K562 (cell line): ENCODE measurements around the gene PUSL1. TPM values are rescaled to one million over a fixed set of nuclear protein-coding genes. Genes with fewer than 3 reads are reported as not detected.

Experiments
- ATF3 ChIP-seq, 2 experiments: fragments of 450-650 bp in 1 of 2; sonication (generic) in 1 of 2; formaldehyde crosslinking in 1 of 2; IDR thresholded peaks in 1 of 2; conservative IDR thresholded peaks in 1 of 2; 2 replicates each; pipeline versions ENCODE4 v1.6.1 to v1.8.1; 2016 to 2023; ENCODE audit warnings: mild to moderate bottlenecking in 2 of 2, moderate library complexity in 2 of 2, inconsistent platforms in 1 of 2, missing genetic modification reagents in 1 of 2
- CBX1 ChIP-seq: sonication (generic); IDR thresholded peaks from 2 replicates; pipeline ENCODE4 v1.6.1; 2016; ENCODE audit warnings: antibody characterized with exemption, low read depth, mild to moderate bottlenecking
- DACH1 ChIP-seq: fragments of 450-650 bp; IDR thresholded peaks from 2 replicates; pipeline ENCODE4 v1.6.1; 2018; ENCODE audit not compliant: partially characterized antibody
- HEY1 ChIP-seq: fragments of 250-450 bp; sonication (Bioruptor Pico); IDR thresholded peaks from 2 replicates; pipeline ENCODE4 v1.5.0; 2020; ENCODE audit warnings: mild to moderate bottlenecking, moderate library complexity, borderline replicate concordance
- HMG20B ChIP-seq: fragments of 250-450 bp; sonication (Bioruptor Pico); IDR thresholded peaks from 2 replicates; pipeline ENCODE4 v1.5.0; 2021; ENCODE audit warnings: mild to moderate bottlenecking
- IFI16 ChIP-seq: fragments of 250-450 bp; sonication (Bioruptor Pico); IDR thresholded peaks from 2 replicates; pipeline ENCODE4 v2.1.2; 2022; ENCODE audit warnings: mild to moderate bottlenecking, inconsistent platforms
- JUN ChIP-seq, 2 experiments: sonication (generic) in 1 of 2; formaldehyde crosslinking in 1 of 2; IDR thresholded peaks; 2 replicates each; pipeline versions ENCODE4 v1.6.1 to v1.8.0; 2012 to 2022; ENCODE audit warnings: borderline replicate concordance in 2 of 2, mild to moderate bottlenecking in 2 of 2, improper control_type of control experiment in 1 of 2, low read depth in 1 of 2, low read length in 1 of 2, missing genetic modification reagents in 1 of 2
- LEF1 ChIP-seq: fragments of 450-650 bp; IDR thresholded peaks from 2 replicates; pipeline ENCODE4 v1.6.1; 2016; ENCODE audit warnings: mild to moderate bottlenecking
- MAFF ChIP-seq: IDR thresholded peaks from 2 replicates; pipeline ENCODE4 v1.6.1; 2012; ENCODE audit warnings: low read length, improper control_type of control experiment
- NFE2 ChIP-seq: IDR thresholded peaks from 2 replicates; pipeline ENCODE4 v1.6.1; 2014; ENCODE audit warnings: antibody characterized with exemption, low read depth
- NR0B1 ChIP-seq: fragments of 450-650 bp; IDR thresholded peaks from one replicate; pipeline ENCODE4 v1.6.1; 2018; ENCODE audit warnings: mild to moderate bottlenecking, moderate library complexity; ENCODE audit not compliant: partially characterized antibody
- NR1H2 ChIP-seq: sonication (generic); formaldehyde crosslinking; IDR thresholded peaks from 2 replicates; pipeline ENCODE4 v1.4.0; 2020; ENCODE audit warnings: mild to moderate bottlenecking, missing genetic modification reagents
- NR3C1 ChIP-seq: sonication (generic); formaldehyde crosslinking; IDR thresholded peaks from 2 replicates; pipeline ENCODE4 v1.8.1; 2022; ENCODE audit warnings: missing genetic modification reagents
- RBBP5 ChIP-seq: fragments of 200-600 bp; sonication (generic); IDR thresholded peaks from 2 replicates; pipeline ENCODE4 v1.6.1; 2012; ENCODE audit warnings: borderline replicate concordance, mild to moderate bottlenecking, low read length, control low read depth, inconsistent platforms; ENCODE audit not compliant: insufficient read depth, poor library complexity, severe bottlenecking
- SAP30 ChIP-seq: fragments of 200-600 bp; sonication (generic); IDR thresholded peaks from 2 replicates; pipeline ENCODE4 v1.6.1; 2012; ENCODE audit warnings: borderline replicate concordance, low read depth, mild to moderate bottlenecking, moderate library complexity, low read length, control low read depth, inconsistent platforms; ENCODE audit not compliant: insufficient read depth, poor library complexity, severe bottlenecking
- SOX6 ChIP-seq: fragments of 450-650 bp; IDR thresholded peaks from 2 replicates; pipeline ENCODE4 v1.6.1; 2014; ENCODE audit warnings: mild to moderate bottlenecking
- SRSF1 ChIP-seq: fragments of 200-400 bp; formaldehyde crosslinking; IDR thresholded peaks from 2 replicates; pipeline ENCODE4 v1.6.1; 2017; ENCODE audit warnings: mild to moderate bottlenecking, low read depth, low read length, moderate library complexity
- SRSF7 ChIP-seq: fragments of 200-400 bp; formaldehyde crosslinking; optimal IDR thresholded peaks from 2 replicates; pipeline ENCODE3; 2017; ENCODE audit warnings: mild to moderate bottlenecking, low read depth, low read length
- ZC3H8 ChIP-seq: fragments of 450-650 bp; IDR thresholded peaks from 2 replicates; pipeline ENCODE4 v1.6.1; 2017
- ZKSCAN1 ChIP-seq: fragments of 150-350 bp; IDR thresholded peaks from 2 replicates; pipeline ENCODE4 v1.6.1; 2016; ENCODE audit warnings: low read depth, low read length
- ZNF133 ChIP-seq: fragments of 250-450 bp; sonication (Bioruptor Pico); IDR thresholded peaks from 2 replicates; pipeline ENCODE4 v1.4.0; 2020; ENCODE audit warnings: mild to moderate bottlenecking
- ZNF146 ChIP-seq: IDR thresholded peaks from one replicate; pipeline ENCODE4 v1.6.1; 2018; ENCODE audit warnings: missing compliant biosample characterization; ENCODE audit not compliant: unreplicated experiment
- ZNF165 ChIP-seq: fragments of 250-450 bp; sonication (Bioruptor Pico); IDR thresholded peaks from 2 replicates; pipeline ENCODE4 v1.4.0; 2020; ENCODE audit warnings: borderline replicate concordance
- ZNF324 ChIP-seq: fragments of 250-450 bp; sonication (Bioruptor Pico); IDR thresholded peaks from 2 replicates; pipeline ENCODE4 v1.4.0; 2020; ENCODE audit warnings: mild to moderate bottlenecking
- polyA plus RNA-seq, 8 experiments: library from polyadenylated mRNA; depleted of rRNA in 4 of 8; stranded (reverse) in 5 of 8; unstranded in 3 of 8; fragments of >200 nt; fragmentation: Nextera tagmentation in 2 of 8; fragmentation: Illumina TruSeq in 1 of 8; extraction: Ambion mirVana in 2 of 8; extraction: Trizol in 1 of 8; gene quantifications; 2 replicates each; pipeline versions ENCODE4 v1.2.1 to v1.2.3, GENCODE V29; 2011 to 2014; ENCODE audit warnings: inconsistent platforms in 1 of 8, missing spikeins in 1 of 8
- total RNA-seq, 7 experiments: library from RNA; depleted of rRNA in 6 of 7; stranded (reverse); fragments of >200 nt in 6 of 7; fragmentation: Illumina TruSeq in 2 of 7; extraction: Trizol in 2 of 7; gene quantifications; 2 replicates each; pipeline versions ENCODE4 v1.2.1 to v1.2.3, GENCODE V29; 2011 to 2021; ENCODE audit warnings: low replicate concordance in 1 of 7
- TF ChIP-seq, protein P1 (sequence below): sonication (generic); formaldehyde crosslinking; IDR thresholded peaks from 2 replicates; pipeline ENCODE4 v1.8.1; 2023; ENCODE audit warnings: mild to moderate bottlenecking, missing genetic modification reagents

The PUSL1 gene
- total and polyA plus RNA-seq, 9 of the 15 experiments (the other 6 are each of a cell fraction or from before 2014, with no cell fraction given), result 0.62 to 86.9 (median 13.6) TPM

- TF ChIP-seq NR3C1 (no peak), HMG20B (CRISPR knock-in tag) (no peak), NR0B1 (no peak), ZNF165 (CRISPR knock-in tag) (no peak), SRSF1 (no peak), ATF3 (IDR thresholded peaks at IDR 0.05) (no peak), ATF3 (CRISPR knock-in tag; conservative IDR thresholded peaks at IDR 0.05) (no peak), NR1H2 (no peak), ZKSCAN1 (no peak), DACH1 (no peak), ZNF324 (CRISPR knock-in tag) (no peak), SOX6 (no peak), ZNF133 (CRISPR knock-in tag) (no peak), CBX1 (0 out of 2 replicates have a peak, but pooled peaks have one; percentile 22), MAFF (no peak), HEY1 (no peak), SRSF7 (no peak), ZC3H8 (no peak), LEF1 (no peak), RBBP5 (peak; percentile 59), IFI16 (CRISPR knock-in tag) (no peak), SAP30 (peak; percentile 67), NFE2 (no peak), ZNF146 (CRISPR knock-in tag) (no peak), JUN (IDR thresholded peaks at IDR 0.05; ENCODE audit: borderline replicate concordance, low read depth, low read length) (no peak), JUN (CRISPR knock-in tag; IDR thresholded peaks at IDR 0.05; ENCODE audit: borderline replicate concordance) (peak; percentile 54; the same call in 1 of the 2 replicates)
- TF ChIP-seq, protein P1, sequence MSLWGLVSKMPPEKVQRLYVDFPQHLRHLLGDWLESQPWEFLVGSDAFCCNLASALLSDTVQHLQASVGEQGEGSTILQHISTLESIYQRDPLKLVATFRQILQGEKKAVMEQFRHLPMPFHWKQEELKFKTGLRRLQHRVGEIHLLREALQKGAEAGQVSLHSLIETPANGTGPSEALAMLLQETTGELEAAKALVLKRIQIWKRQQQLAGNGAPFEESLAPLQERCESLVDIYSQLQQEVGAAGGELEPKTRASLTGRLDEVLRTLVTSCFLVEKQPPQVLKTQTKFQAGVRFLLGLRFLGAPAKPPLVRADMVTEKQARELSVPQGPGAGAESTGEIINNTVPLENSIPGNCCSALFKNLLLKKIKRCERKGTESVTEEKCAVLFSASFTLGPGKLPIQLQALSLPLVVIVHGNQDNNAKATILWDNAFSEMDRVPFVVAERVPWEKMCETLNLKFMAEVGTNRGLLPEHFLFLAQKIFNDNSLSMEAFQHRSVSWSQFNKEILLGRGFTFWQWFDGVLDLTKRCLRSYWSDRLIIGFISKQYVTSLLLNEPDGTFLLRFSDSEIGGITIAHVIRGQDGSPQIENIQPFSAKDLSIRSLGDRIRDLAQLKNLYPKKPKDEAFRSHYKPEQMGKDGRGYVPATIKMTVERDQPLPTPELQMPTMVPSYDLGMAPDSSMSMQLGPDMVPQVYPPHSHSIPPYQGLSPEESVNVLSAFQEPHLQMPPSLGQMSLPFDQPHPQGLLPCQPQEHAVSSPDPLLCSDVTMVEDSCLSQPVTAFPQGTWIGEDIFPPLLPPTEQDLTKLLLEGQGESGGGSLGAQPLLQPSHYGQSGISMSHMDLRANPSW, result no peak
These were observed 39.4 kb downstream of the PUSL1 start (continued) for GRCh38 chr1:1347663-1348419.
